Hepatocyte (in vitro differentiated cells): ENCODE measurements around the gene RAB26. TPM values are rescaled to one million over a fixed set of nuclear protein-coding genes. Genes with fewer than 3 reads are reported as not detected.
"Not testable (repeated sequence)": the region's sequence is repeated elsewhere in the genome, so short reads cannot be mapped to it uniquely, and the experiment has no call there.

Experiments used
- DNase-seq: peaks from one replicate; pipeline ENCODE4 v3.0.0-alpha.2; 2016; ENCODE audit warnings: low spot score
- H2AFZ ChIP-seq: fragments of 200-600 bp; sonication (generic); 2 replicates; pipeline ENCODE4 v1.6.0; 2016; ENCODE audit warnings: antibody characterized with exemption, mild to moderate bottlenecking
- H3K27ac ChIP-seq: fragments of 200-600 bp; sonication (generic); 2 replicates; pipeline ENCODE4 v1.5.1; 2016; ENCODE audit warnings: mild to moderate bottlenecking
- H3K27me3 ChIP-seq: fragments of 200-600 bp; sonication (generic); 2 replicates; pipeline ENCODE4 v1.6.1; 2016
- H3K36me3 ChIP-seq: fragments of 200-600 bp; sonication (generic); replicated peaks from 2 replicates; pipeline ENCODE4 v1.5.1; 2016; ENCODE audit warnings: low read depth; ENCODE audit not compliant: insufficient read depth
- H3K4me1 ChIP-seq: fragments of 200-600 bp; sonication (generic); 2 replicates; pipeline ENCODE4 v1.5.1; 2016; ENCODE audit warnings: mild to moderate bottlenecking, moderate library complexity; ENCODE audit not compliant: insufficient read depth
- H3K4me2 ChIP-seq: fragments of 200-600 bp; sonication (generic); 2 replicates; pipeline ENCODE4 v1.6.0; 2016
- H3K4me3 ChIP-seq: fragments of 200-600 bp; sonication (generic); 2 replicates; pipeline ENCODE4 v1.5.1; 2016; ENCODE audit warnings: mild to moderate bottlenecking
- H3K79me2 ChIP-seq: fragments of 200-600 bp; sonication (generic); 2 replicates; pipeline ENCODE4 v1.6.0; 2017; ENCODE audit warnings: mild to moderate bottlenecking
- H3K9me2 ChIP-seq: fragments of 200-600 bp; sonication (generic); replicated peaks from 2 replicates; pipeline ENCODE4 v1.6.0; 2017; ENCODE audit warnings: mild to moderate bottlenecking; ENCODE audit not compliant: insufficient read depth
- H3K9me3 ChIP-seq: fragments of 200-600 bp; sonication (generic); 2 replicates; pipeline ENCODE4 v1.5.1; 2016; ENCODE audit warnings: low read depth, mild to moderate bottlenecking
- H4K20me1 ChIP-seq: fragments of 200-600 bp; sonication (generic); 2 replicates; pipeline ENCODE4 v1.6.0; 2016; ENCODE audit warnings: mild to moderate bottlenecking; ENCODE audit not compliant: insufficient read depth, poor library complexity, severe bottlenecking
- CTCF ChIP-seq: fragments of 200-600 bp; sonication (generic); IDR thresholded peaks from 2 replicates; pipeline ENCODE4 v1.5.1; 2016; ENCODE audit warnings: antibody characterized with exemption, mild to moderate bottlenecking; ENCODE audit not compliant: poor library complexity
- EZH2 ChIP-seq: fragments of 200-600 bp; sonication (generic); IDR thresholded peaks from 2 replicates; pipeline ENCODE4 v1.6.1; 2016; ENCODE audit warnings: antibody characterized with exemption, mild to moderate bottlenecking, borderline replicate concordance
- EZH2phosphoT487 ChIP-seq: fragments of 200-600 bp; sonication (generic); IDR thresholded peaks from one replicate; pipeline ENCODE4 v1.6.1; 2018; ENCODE audit warnings: antibody characterized with exemption, mild to moderate bottlenecking, low read depth, moderate library complexity; ENCODE audit not compliant: unreplicated experiment, severe bottlenecking
- WGBS: methylation state at CpG from one replicate; pipeline ENCODE4 v1.1.6; 2016; ENCODE audit warnings: low lambda C conversion rate; ENCODE audit errors: missing lambda C conversion rate; 5-methylcytosine and 5-hydroxymethylcytosine counted together
- polyA plus RNA-seq: library from polyadenylated mRNA; unstranded; fragments of >200 nt; fragmentation: Nextera tagmentation; extraction: Ambion mirVana; gene quantifications from 2 replicates; pipeline ENCODE4 v1.2.1, GENCODE V29; 2016
- total RNA-seq: library from RNA; depleted of rRNA; stranded (reverse); fragments of >200 nt; gene quantifications from 2 replicates; pipeline ENCODE4 v1.2.3, GENCODE V29; 2014

The RAB26 gene
- total and polyA plus RNA-seq, 2 experiments from 2014 or later: 8.3 to 15.0 TPM

DNA sequence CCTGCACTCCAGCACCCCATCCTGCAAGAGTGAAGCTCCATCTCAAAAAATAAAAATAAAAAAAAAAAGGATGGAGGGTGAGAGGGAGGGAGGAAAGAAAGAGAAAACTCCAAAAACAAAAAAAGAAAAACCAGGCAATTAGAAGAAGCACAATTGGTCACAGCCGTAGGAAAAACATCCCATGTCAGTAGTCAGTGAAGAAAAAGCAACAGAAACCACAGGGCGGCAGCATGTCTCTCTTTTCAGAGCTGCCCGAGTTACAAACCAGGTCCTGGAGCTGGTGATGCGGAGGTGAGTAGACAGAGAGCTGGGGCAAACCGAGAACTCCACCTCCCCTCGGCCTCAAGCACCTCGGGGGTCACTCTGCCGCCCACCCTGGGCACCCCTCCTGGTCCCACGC is 27.1 kb upstream of the RAB26 start:
- H3K9me3 ChIP-seq, H3K36me3 ChIP-seq, H3K27ac ChIP-seq, H3K27me3 ChIP-seq, H3K4me3 ChIP-seq, H3K4me2 ChIP-seq, DNase-seq, H3K9me2 ChIP-seq, H2AFZ ChIP-seq: not testable (repeated sequence)
- TF ChIP-seq CTCF: peak; percentile 47
- H4K20me1 ChIP-seq: peaks cover 23% of the 10 kb centered on the region
- WGBS: 56% methylated on average over 4 of the region's 9 CpGs
- peaks cover 46% of the 10 kb centered on the region for H3K79me2 ChIP-seq
- peaks cover 20% of the 10 kb centered on the region for H3K4me1 ChIP-seq

- WGBS: 90% methylated on average over 18 of the region's 19 CpGs
- no peak for DNase-seq
- TF ChIP-seq EZH2phosphoT487 (no peak), CTCF (no peak), EZH2 (no peak)
- Histone ChIP-seq H3K9me2 (no peaks in the 10 kb centered on the region), H3K27me3 (no peaks in the 10 kb centered on the region), H3K79me2 (peaks cover 51% of the 10 kb centered on the region), H3K4me1 (peaks cover 23% of the 10 kb centered on the region), H3K36me3 (no peaks in the 10 kb centered on the region), H3K9me3 (no peaks in the 10 kb centered on the region), H3K4me3 (no peak overlapping the region), H3K27ac (no peak overlapping the region), H2AFZ (no peak overlapping the region), H3K4me2 (no peak overlapping the region), H4K20me1 (peaks cover 23% of the 10 kb centered on the region)
Measured at GRCh38 chr16:2121853-2122252, 26.6 kb upstream of the RAB26 start.

DNA sequence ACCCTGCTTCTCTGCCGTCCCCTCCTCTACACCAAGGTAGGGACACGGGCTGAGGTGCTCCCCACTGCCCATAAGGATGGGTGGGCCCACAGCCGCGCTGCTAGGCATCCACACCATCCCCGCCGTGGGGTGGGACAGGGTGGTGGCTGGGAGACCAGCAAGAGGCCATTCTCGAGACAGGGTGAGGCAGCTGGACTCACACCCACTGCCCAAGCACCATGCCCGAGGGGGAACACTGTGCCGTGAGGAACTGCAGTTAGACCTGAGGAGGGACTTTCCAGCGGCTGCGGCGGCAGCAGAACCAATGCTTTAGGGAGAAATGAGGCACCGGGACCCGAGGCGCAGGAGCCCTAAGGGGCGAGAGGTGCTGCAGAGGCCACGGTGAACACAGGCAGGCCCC is 26.0 kb upstream of the RAB26 start:
- H3K9me2 ChIP-seq: no peaks in the 10 kb centered on the region
- H3K79me2 ChIP-seq: peaks cover 56% of the 10 kb centered on the region
- no peaks in the 10 kb centered on the region for H3K9me3 ChIP-seq
- H3K36me3 ChIP-seq: no peaks in the 10 kb centered on the region
- no peak overlapping the region for H3K4me3 ChIP-seq
- WGBS: 94% methylated on average over 15 of the region's 17 CpGs
- H2AFZ ChIP-seq: no peak overlapping the region
- no peak overlapping the region for H3K4me2 ChIP-seq
- no peak overlapping the region for H3K27ac ChIP-seq
- peaks cover 18% of the 10 kb centered on the region for H4K20me1 ChIP-seq
- H3K27me3 ChIP-seq: no peaks in the 10 kb centered on the region
- H3K4me1 ChIP-seq: peaks cover 29% of the 10 kb centered on the region
- no peak for DNase-seq
- TF ChIP-seq CTCF (no peak), EZH2phosphoT487 (no peak), EZH2 (no peak)

DNA sequence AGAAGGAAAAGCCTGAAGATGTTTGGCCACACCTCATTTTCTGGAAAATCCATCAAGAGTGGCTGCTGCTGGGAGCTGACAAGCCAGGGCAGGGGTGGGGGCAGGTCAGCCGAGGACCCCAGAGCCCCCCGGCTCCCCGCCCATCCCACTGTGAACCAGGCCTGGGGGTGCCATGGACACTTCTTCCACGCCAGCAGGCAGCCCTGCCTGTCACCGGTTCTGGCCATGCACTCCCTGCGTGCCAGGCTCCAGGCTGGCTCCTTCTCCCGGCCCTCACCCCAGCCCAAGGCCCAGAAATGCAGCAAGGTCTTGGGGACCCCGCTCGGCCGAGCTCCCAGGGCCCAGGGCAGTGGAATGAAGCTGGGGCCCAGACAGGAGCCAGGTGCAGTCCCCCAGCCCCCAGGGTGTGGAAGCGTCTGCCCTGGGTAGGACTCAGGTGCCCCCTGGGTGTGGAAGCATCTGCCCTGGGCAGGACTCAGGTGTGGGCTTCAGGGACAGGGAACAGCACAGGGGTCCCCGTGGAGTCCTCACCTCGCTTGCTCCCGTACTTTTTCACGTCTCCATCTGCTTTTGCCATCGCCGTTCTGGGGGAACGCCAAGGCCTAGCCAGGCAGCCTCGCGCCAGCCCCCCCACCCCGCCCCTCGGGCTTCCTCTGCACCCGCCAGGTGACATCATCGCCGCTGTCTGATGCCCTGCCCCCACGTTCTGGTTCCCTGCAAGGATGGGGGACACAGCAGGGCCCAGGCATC is 25.3 kb upstream of the RAB26 start:
- H3K4me3 ChIP-seq, H3K27me3 ChIP-seq: not testable (repeated sequence)
- H3K4me1 ChIP-seq: peaks cover 32% of the 10 kb centered on the region

GRCh38 chr16:2123706-2124376 is 24.6 kb upstream of the RAB26 start:
- H3K27me3 ChIP-seq, H3K36me3 ChIP-seq, H3K9me2 ChIP-seq, H3K9me3 ChIP-seq, H3K4me3 ChIP-seq, H2AFZ ChIP-seq, DNase-seq: not testable (repeated sequence)
- Histone ChIP-seq H3K4me1 (peaks cover 35% of the 10 kb centered on the region), H3K4me2 (peak overlapping the region; percentile 82), H3K27ac (peak overlapping the region; percentile 99), H4K20me1 (peaks cover 17% of the 10 kb centered on the region), H3K79me2 (peaks cover 54% of the 10 kb centered on the region)
- 59% methylated on average over 20 of the region's 27 CpGs for WGBS

More for the DNA sequence above, 25.3 kb upstream of the RAB26 start:
- H3K9me3 ChIP-seq, DNase-seq, H3K9me2 ChIP-seq, H3K36me3 ChIP-seq, H2AFZ ChIP-seq, H3K27ac ChIP-seq, H3K4me2 ChIP-seq: not testable (repeated sequence)
- WGBS: 83% methylated on average over 8 of the region's 26 CpGs
- peaks cover 56% of the 10 kb centered on the region for H3K79me2 ChIP-seq
- H4K20me1 ChIP-seq: peaks cover 17% of the 10 kb centered on the region

GRCh38 chr16:2124377-2124693 is 24.1 kb upstream of the RAB26 start:
- 54% methylated on average over 9 of the region's 11 CpGs for WGBS
- H3K36me3 ChIP-seq, H3K27me3 ChIP-seq, H3K4me3 ChIP-seq, DNase-seq, H3K9me2 ChIP-seq, H2AFZ ChIP-seq, H3K9me3 ChIP-seq: not testable (repeated sequence)
- peaks cover 37% of the 10 kb centered on the region for H3K4me1 ChIP-seq
- H3K79me2 ChIP-seq: peaks cover 52% of the 10 kb centered on the region
- H4K20me1 ChIP-seq: peaks cover 17% of the 10 kb centered on the region
- H3K27ac ChIP-seq: peak overlapping the region; percentile 99
- peak overlapping the region; percentile 82 for H3K4me2 ChIP-seq
